GM23338 (cell line): ENCODE data around the gene ARHGEF28. TPM values are rescaled to one million over a fixed set of nuclear protein-coding genes. Genes with fewer than 3 reads are reported as not detected.

ENCODE experiments used
- ATAC-seq: fragments of 200-7000 bp; cut with Tn5 transposase; 3 replicates; pipeline ENCODE4 v1.9.1; 2020
- DNase-seq: peaks from one replicate; pipeline ENCODE4 v3.0.0-alpha.2; 2015; ENCODE audit warnings: low spot score
- H2AFZ ChIP-seq: fragments of 200-600 bp; sonication (generic); 2 replicates; pipeline ENCODE4 v1.8.0; 2016; ENCODE audit warnings: antibody characterized with exemption, mild to moderate bottlenecking, moderate library complexity
- H3F3A ChIP-seq: fragments of 200-600 bp; sonication (generic); replicated peaks from 2 replicates; pipeline ENCODE4 v1.8.0; 2017; ENCODE audit warnings: antibody characterized with exemption, mixed run types, low read depth
- H3K27ac ChIP-seq: fragments of 200-600 bp; sonication (generic); 2 replicates; pipeline ENCODE4 v1.6.1; 2016; ENCODE audit warnings: low read depth
- H3K27me3 ChIP-seq: fragments of 200-600 bp; sonication (generic); 2 replicates; pipeline ENCODE4 v1.8.0; 2016; ENCODE audit warnings: mild to moderate bottlenecking, mixed run types, moderate library complexity; ENCODE audit not compliant: insufficient read depth
- H3K36me3 ChIP-seq: fragments of 200-600 bp; sonication (generic); 2 replicates; pipeline ENCODE4 v1.8.0; 2016; ENCODE audit warnings: mild to moderate bottlenecking; ENCODE audit not compliant: insufficient read depth
- H3K4me1 ChIP-seq: fragments of 200-600 bp; sonication (generic); 2 replicates; pipeline ENCODE4 v1.8.0; 2016; ENCODE audit warnings: mild to moderate bottlenecking, moderate library complexity; ENCODE audit not compliant: insufficient read depth
- H3K4me2 ChIP-seq: fragments of 200-600 bp; sonication (generic); 2 replicates; pipeline ENCODE4 v1.7.1; 2017; ENCODE audit warnings: mixed run types
- H3K4me3 ChIP-seq: fragments of 200-600 bp; sonication (generic); 2 replicates; pipeline ENCODE4 v1.6.1; 2016; ENCODE audit warnings: mixed run types
- H3K79me2 ChIP-seq: fragments of 200-600 bp; sonication (generic); replicated peaks from 2 replicates; pipeline ENCODE4 v1.8.0; 2017; ENCODE audit warnings: mild to moderate bottlenecking; ENCODE audit not compliant: insufficient read depth
- H3K9me2 ChIP-seq: fragments of 200-600 bp; sonication (generic); 2 replicates; pipeline ENCODE4 v1.8.0; 2017; ENCODE audit not compliant: insufficient read depth
- H4K20me1 ChIP-seq: fragments of 200-600 bp; sonication (generic); replicated peaks from 2 replicates; pipeline ENCODE4 v1.8.0; 2017; ENCODE audit warnings: mild to moderate bottlenecking; ENCODE audit not compliant: insufficient read depth
- H3K27ac Mint-ChIP-seq: 2 replicates; pipeline ENCODE4 v1.8.0; 2020; ENCODE audit warnings: inconsistent platforms, mild to moderate bottlenecking, moderate library complexity, mixed read lengths
- H3K27me3 Mint-ChIP-seq: 3 replicates; pipeline ENCODE4 v1.8.0; 2022; ENCODE audit warnings: low read depth, mild to moderate bottlenecking, moderate library complexity, mixed read lengths, inconsistent platforms; ENCODE audit not compliant: insufficient read depth, poor library complexity
- H3K36me3 Mint-ChIP-seq: 3 replicates; pipeline ENCODE4 v1.8.0; 2021; ENCODE audit warnings: low read depth, mild to moderate bottlenecking, inconsistent platforms, moderate library complexity, mixed read lengths
- H3K4me1 Mint-ChIP-seq: 3 replicates; pipeline ENCODE4 v1.8.0; 2020; ENCODE audit warnings: mild to moderate bottlenecking, inconsistent platforms, mixed read lengths
- H3K4me3 Mint-ChIP-seq: 3 replicates; pipeline ENCODE4 v1.8.0; 2021; ENCODE audit warnings: moderate library complexity, mild to moderate bottlenecking, inconsistent platforms, mixed read lengths
- H3K9me3 Mint-ChIP-seq: 3 replicates; pipeline ENCODE4 v1.8.0; 2020; ENCODE audit warnings: moderate library complexity, mild to moderate bottlenecking, inconsistent platforms, mixed read lengths
- CREB1 ChIP-seq: fragments of 250-450 bp; sonication (Bioruptor Pico); IDR thresholded peaks from 2 replicates; pipeline ENCODE4 v1.5.0; 2020; ENCODE audit warnings: low read depth, mild to moderate bottlenecking, moderate library complexity
- EZH2 ChIP-seq: fragments of 200-600 bp; sonication (generic); IDR thresholded peaks from one replicate; pipeline ENCODE4 v1.8.0; 2017; ENCODE audit warnings: antibody characterized with exemption, mild to moderate bottlenecking, low read depth; ENCODE audit not compliant: unreplicated experiment
- EZH2phosphoT487 ChIP-seq: fragments of 200-600 bp; sonication (generic); IDR thresholded peaks from one replicate; pipeline ENCODE4 v1.8.1; 2018; ENCODE audit warnings: antibody characterized with exemption; ENCODE audit not compliant: unreplicated experiment
- NANOG ChIP-seq: IDR thresholded peaks from 2 replicates; pipeline ENCODE4 v1.6.1; 2016; ENCODE audit warnings: antibody characterized with exemption, borderline replicate concordance
- POLR2AphosphoS5 ChIP-seq: IDR thresholded peaks from 2 replicates; pipeline ENCODE4 v1.6.1; 2016; ENCODE audit warnings: antibody characterized with exemption, low read depth
- STAT1 ChIP-seq: IDR thresholded peaks from one replicate; pipeline ENCODE4 v1.6.1; 2016; ENCODE audit warnings: antibody characterized with exemption; ENCODE audit not compliant: unreplicated experiment
- ZNF114 ChIP-seq: fragments of 250-450 bp; sonication (Bioruptor Pico); IDR thresholded peaks from 2 replicates; pipeline ENCODE4 v1.5.0; 2020; ENCODE audit warnings: mild to moderate bottlenecking, moderate library complexity
- ZNF331 ChIP-seq: fragments of 250-450 bp; sonication (Bioruptor Pico); IDR thresholded peaks from 2 replicates; pipeline ENCODE4 v1.5.0; 2020; ENCODE audit warnings: low read depth, mild to moderate bottlenecking, moderate library complexity
- ZNF462 ChIP-seq: fragments of 250-450 bp; sonication (Bioruptor Pico); IDR thresholded peaks from 2 replicates; pipeline ENCODE4 v1.5.0; 2020; ENCODE audit warnings: mild to moderate bottlenecking, moderate library complexity
- polyA plus RNA-seq: library from polyadenylated mRNA; unstranded; fragments of >200 nt; fragmentation: Nextera tagmentation; extraction: Ambion mirVana; gene quantifications from 2 replicates; pipeline ENCODE4 v1.2.1, GENCODE V29; 2016
- total RNA-seq: library from RNA; depleted of rRNA; stranded (reverse); fragments of >200 nt; shearing (Covaris generic); gene quantifications from 2 replicates; pipeline ENCODE4 v1.2.3, GENCODE V29; 2014

ARHGEF28 gene
- total and polyA plus RNA-seq, 2 experiments from 2014 or later: 0.39 to 1.0 TPM

GRCh38 chr5:73649926-73650325 lies 23.9 kb downstream of the ARHGEF28 start (continued):
- TF ChIP-seq ZNF462 (no peak), EZH2phosphoT487 (no peak), NANOG (no peak), CREB1 (CRISPR knock-in tag) (no peak), ZNF114 (CRISPR knock-in tag) (no peak), STAT1 (no peak)

- Histone ChIP-seq H4K20me1 (no peaks in the 10 kb centered on the region), H3K36me3 (no peaks in the 10 kb centered on the region), H3K4me1 (no peaks in the 10 kb centered on the region), H3K4me3 (no peak overlapping the region), H3K27me3 (no peaks in the 10 kb centered on the region), H3K4me2 (no peak overlapping the region), H2AFZ (no peak overlapping the region), H3K9me2 (peaks cover 3% of the 10 kb centered on the region; the same call in 1 of the 2 replicates), H3K79me2 (no peaks in the 10 kb centered on the region), H3F3A (no peaks in the 10 kb centered on the region), H3K27ac (no peak overlapping the region)
- Mint-ChIP-seq H3K9me3 (no peaks in the 10 kb centered on the region), H3K36me3 (no peaks in the 10 kb centered on the region), H3K4me1 (peaks cover 2% of the 10 kb centered on the region; the same call in 1 of the 3 replicates), H3K4me3 (no peak overlapping the region), H3K27me3 (peaks cover 3% of the 10 kb centered on the region), H3K27ac (no peak overlapping the region)
- no peak for ATAC-seq
- no peak for DNase-seq
- TF ChIP-seq EZH2phosphoT487: no peak
- no peak for TF ChIP-seq POLR2AphosphoS5
- TF ChIP-seq ZNF331 (CRISPR knock-in tag): no peak
- TF ChIP-seq EZH2: no peak
- TF ChIP-seq STAT1: no peak
These were observed 26.4 kb downstream of the ARHGEF28 start for GRCh38 chr5:73652391-73652790.
